HCT116 (cell line): ENCODE results near the gene EP400. TPM values are rescaled to one million over a fixed set of nuclear protein-coding genes. Genes with fewer than 3 reads are reported as not detected.

Source experiments
- ATAC-seq: fragments of 200-7000 bp; cut with Tn5 transposase; 2 replicates; pipeline ENCODE4 v1.9.1; 2020; ENCODE audit warnings: mild to moderate bottlenecking, moderate library complexity
- BruUV-seq: library from RNA; stranded (reverse); fragments of 400-500 nt; replicated peaks from 2 replicates; lab custom pipeline; 2021; lab: Mats Ljungman, UMichigan
- CTCF ChIA-PET: fragments of 300-600 bp; sonication (Branson Sonifier 250); formaldehyde crosslinking; loops from one replicate; lab custom pipeline; 2021; ENCODE audit warnings: antibody characterized with exemption; lab: Charles Lee
- POLR2A ChIA-PET: fragments of 300-600, 350-600 bp; sonication (Branson Sonifier 250); formaldehyde crosslinking; loops from one replicate; lab custom pipeline; 2021; ENCODE audit warnings: antibody characterized with exemption; lab: Charles Lee
- RAD21 ChIA-PET, 2 experiments: fragments of 300-600 bp; sonication (Branson Sonifier 250); formaldehyde crosslinking; loops; one replicate each; lab custom pipeline; 2023; ENCODE audit warnings: low total read pairs in 2 of 2; ENCODE audit not compliant: uncharacterized antibody in 2 of 2, unreplicated experiment in 2 of 2, low non-redundant PET in 1 of 2; lab: Charles Lee
- DNase-seq: peaks from one replicate; pipeline ENCODE4 v3.0.0-alpha.2; 2010; ENCODE audit warnings: low read depth, low spot score
- H2AFZ ChIP-seq: fragments of 200-600 bp; shearing (Covaris generic), sonication (generic); 2 replicates; pipeline ENCODE4 v1.6.1; 2017; ENCODE audit warnings: low read depth, mixed run types, mixed read lengths, antibody characterized with exemption, low read length; ENCODE audit not compliant: poor library complexity, severe bottlenecking
- H3K27ac ChIP-seq: 2 replicates; pipeline ENCODE4 v1.5.1; 2012; ENCODE audit warnings: low read depth, low read length
- H3K27me3 ChIP-seq: fragments of 200-600 bp; sonication (generic); 2 replicates; pipeline ENCODE4 v1.6.1; 2016; ENCODE audit warnings: mixed run types, low read length, mixed read lengths; ENCODE audit not compliant: insufficient read depth
- H3K36me3 ChIP-seq, 2 experiments: fragments of 200-500 bp in 1 of 2; fragments of 200-600 bp in 1 of 2; sonication (Bioruptor generic) in 1 of 2; sonication (generic) in 1 of 2; 2 replicates each; pipeline versions ENCODE4 v1.5.1 to v1.6.1; 2014 to 2016; ENCODE audit warnings: low read length in 2 of 2, inconsistent platforms in 1 of 2, mixed read lengths in 1 of 2, mixed run types in 1 of 2; ENCODE audit not compliant: insufficient read depth in 2 of 2, control insufficient read depth in 1 of 2
- H3K4me1 ChIP-seq, 2 experiments: fragments of 200-600 bp in 1 of 2; sonication (generic) in 1 of 2; 2 replicates each; pipeline versions ENCODE4 v1.5.1 to v1.6.1; 2012 to 2017; ENCODE audit warnings: low read length in 2 of 2, inconsistent platforms in 1 of 2, mild to moderate bottlenecking in 1 of 2, mixed read lengths in 1 of 2, mixed run types in 1 of 2, moderate library complexity in 1 of 2; ENCODE audit not compliant: insufficient read depth in 2 of 2, control insufficient read depth in 1 of 2
- H3K4me2 ChIP-seq: fragments of 200-600 bp; sonication (generic); 2 replicates; pipeline ENCODE4 v1.6.1; 2017; ENCODE audit warnings: mixed run types, low read length, mixed read lengths
- H3K4me3 ChIP-seq, 2 experiments: fragments of 200-600 bp in 1 of 2; sonication (generic) in 1 of 2; replicated peaks in 1 of 2; 2 replicates each; pipeline ENCODE4 v1.5.1; 2011 to 2016; ENCODE audit warnings: low read length in 2 of 2, control low read depth in 1 of 2, low read depth in 1 of 2, mild to moderate bottlenecking in 1 of 2, mixed read lengths in 1 of 2, mixed run types in 1 of 2
- H3K79me2 ChIP-seq: fragments of 200-600 bp; sonication (generic); 2 replicates; pipeline ENCODE4 v1.6.1; 2017; ENCODE audit warnings: mild to moderate bottlenecking, mixed run types, low read length, moderate library complexity, mixed read lengths; ENCODE audit not compliant: insufficient read depth
- H3K9ac ChIP-seq: fragments of 200-600 bp; sonication (generic); 2 replicates; pipeline ENCODE4 v1.6.1; 2016; ENCODE audit warnings: low read length, mixed read lengths
- H3K9me2 ChIP-seq: fragments of 200-600 bp; sonication (generic), shearing (Covaris generic); 2 replicates; pipeline ENCODE4 v1.6.1; 2017; ENCODE audit warnings: mixed run types, mild to moderate bottlenecking, moderate library complexity; ENCODE audit not compliant: insufficient read depth
- H3K9me3 ChIP-seq, 2 experiments: fragments of 200-500 bp in 1 of 2; fragments of 200-600 bp in 1 of 2; sonication (Bioruptor generic) in 1 of 2; sonication (generic) in 1 of 2; 2 replicates each; pipeline ENCODE4 v1.6.1; 2014 to 2017; ENCODE audit warnings: low read length in 2 of 2, mixed read lengths in 2 of 2, inconsistent platforms in 1 of 2, low read depth in 1 of 2, mild to moderate bottlenecking in 1 of 2, mixed run types in 1 of 2, moderate library complexity in 1 of 2; ENCODE audit not compliant: control insufficient read depth in 1 of 2, insufficient read depth in 1 of 2
- H4K20me1 ChIP-seq: fragments of 200-600 bp; sonication (generic), shearing (Covaris generic); 2 replicates; pipeline ENCODE4 v1.6.1; 2017; ENCODE audit warnings: mixed run types, mild to moderate bottlenecking, moderate library complexity; ENCODE audit not compliant: insufficient read depth
- ATF3 ChIP-seq: IDR thresholded peaks from 2 replicates; pipeline ENCODE4 v1.6.1; 2012
- CBX3 ChIP-seq: IDR thresholded peaks from 2 replicates; pipeline ENCODE4 v1.6.1; 2012; ENCODE audit warnings: low read depth
- CEBPB ChIP-seq: IDR thresholded peaks from 2 replicates; pipeline ENCODE4 v1.6.1; 2012; ENCODE audit warnings: low read depth
- CTCF ChIP-seq, 3 experiments: fragments of 200-600 bp in 1 of 3; sonication (generic) in 1 of 3; IDR thresholded peaks in 2 of 3; conservative IDR thresholded peaks in 1 of 3; 2 replicates each; pipeline ENCODE4 v1.5.1; 2012 to 2017; ENCODE audit warnings: low read depth in 2 of 3, low read length in 2 of 3, antibody characterized with exemption in 1 of 3, borderline replicate concordance in 1 of 3, control low read depth in 1 of 3, mild to moderate bottlenecking in 1 of 3, mixed read lengths in 1 of 3, mixed run types in 1 of 3, moderate library complexity in 1 of 3; ENCODE audit not compliant: insufficient read depth in 1 of 3
- EGR1 ChIP-seq: IDR thresholded peaks from 2 replicates; pipeline ENCODE4 v1.6.1; 2012; ENCODE audit warnings: low read depth
- ELF1 ChIP-seq: IDR thresholded peaks from 2 replicates; pipeline ENCODE4 v1.6.1; 2012; ENCODE audit warnings: low read depth, borderline replicate concordance
- POLR2A ChIP-seq: IDR thresholded peaks from 2 replicates; pipeline ENCODE4 v1.7.0; 2011; ENCODE audit warnings: borderline replicate concordance; ENCODE audit not compliant: insufficient read depth, insufficient read length; ENCODE audit errors: extremely low read depth
- POLR2AphosphoS5 ChIP-seq: IDR thresholded peaks from 2 replicates; pipeline ENCODE4 v1.6.1; 2011; ENCODE audit warnings: mild to moderate bottlenecking, low read depth, low read length, moderate library complexity
- REST ChIP-seq: IDR thresholded peaks from 2 replicates; pipeline ENCODE4 v1.6.1; 2012; ENCODE audit warnings: low read depth
- SIN3A ChIP-seq: IDR thresholded peaks from 2 replicates; pipeline ENCODE4 v1.6.1; 2012; ENCODE audit warnings: low read depth
- SP1 ChIP-seq: IDR thresholded peaks from 2 replicates; pipeline ENCODE4 v1.6.1; 2012; ENCODE audit warnings: low read depth
- SRF ChIP-seq: IDR thresholded peaks from 2 replicates; pipeline ENCODE4 v1.6.1; 2012; ENCODE audit warnings: low read depth
- TCF7L2 ChIP-seq: IDR thresholded peaks from 2 replicates; pipeline ENCODE4 v1.7.0; 2011; ENCODE audit warnings: borderline replicate concordance, inconsistent platforms; ENCODE audit not compliant: insufficient read depth, insufficient read length; ENCODE audit errors: extremely low read depth
- ZBTB33 ChIP-seq: IDR thresholded peaks from 2 replicates; pipeline ENCODE4 v1.6.1; 2011; ENCODE audit warnings: mild to moderate bottlenecking, low read length, moderate library complexity; ENCODE audit not compliant: insufficient replicate concordance; ENCODE audit errors: extremely low read depth
- intact Hi-C: fragments of 100-400 bp; cut with micrococcal nuclease; formaldehyde crosslinking; loops from 2 replicates; pipeline ENCODE4 v1.10.0; 2022
- total RNA-seq: library from RNA; stranded (reverse); gene quantifications from one replicate; pipeline ENCODE4 v1.2.1, GENCODE V29; 2021; ENCODE audit not compliant: unreplicated experiment

Gene EP400
- total RNA-seq, 1 experiment from 2014 or later = 54.5 TPM

GRCh38 chr12:132053338-132054330 lies 103.9 kb downstream of the EP400 start:
- CTCF ChIA-PET = no interaction called here
- peaks cover 29 to 54% of the 10 kb centered on the region in 2 experiments for H3K36me3 ChIP-seq

More at GRCh38 chr12:132053338-132054330, 103.9 kb downstream of the EP400 start:
- Histone ChIP-seq H3K4me2 (no peak overlapping the region), H3K4me3 (no peak overlapping the region), H3K4me1 (no peaks in the 10 kb centered on the region), H4K20me1 (no peaks in the 10 kb centered on the region), H2AFZ (no peak overlapping the region), H3K27ac (no peak overlapping the region), H3K27me3 (no peaks in the 10 kb centered on the region), H3K9ac (no peak overlapping the region), H3K9me3 (no peaks in the 10 kb centered on the region), H3K9me2 (no peaks in the 10 kb centered on the region), H3K79me2 (no peaks in the 10 kb centered on the region)
- intact Hi-C loops = no loop called here
- BruUV-seq = no TSS peak
- ChIA-PET RAD21 (no interaction called here), POLR2A (no interaction called here)
- no peak for DNase-seq
- no peak for ATAC-seq
- TF ChIP-seq EGR1 = no peak
- no peak for TF ChIP-seq CEBPB
- TF ChIP-seq POLR2A = no peak
- TF ChIP-seq POLR2AphosphoS5 = no peak
- no peak for TF ChIP-seq REST
- TF ChIP-seq SIN3A = no peak
- TF ChIP-seq TCF7L2 = no peak
- TF ChIP-seq ZBTB33 = no peak
- no peak for TF ChIP-seq SRF
- no peak for TF ChIP-seq SP1
- TF ChIP-seq CTCF (IDR thresholded peaks at IDR 0.05 in 2 of 3, conservative IDR thresholded peaks at IDR 0.05 in 1 of 3; ENCODE audit: borderline replicate concordance in 1 of 3, insufficient read depth in 1 of 3, low read depth in 2 of 3, low read length in 2 of 3) = no peak
- TF ChIP-seq ATF3 = no peak
- no peak for TF ChIP-seq CBX3
- no peak for TF ChIP-seq ELF1
